Right cardiac atrium (tissue), 5 donors: ENCODE results near the gene GOLGA8Q. TPM values are rescaled to one million over a fixed set of nuclear protein-coding genes. Genes with fewer than 3 reads are reported as not detected.
"Not testable (repeated sequence)": the region's sequence is repeated elsewhere in the genome, so short reads cannot be mapped to it uniquely, and the experiment has no call there.

ENCODE experiments used
- ATAC-seq, 2 donors: fragments of 200-7000 bp; cut with Tn5 transposase; one replicate each; pipeline versions ENCODE4 v1.8.0 to v1.9.1; 2020; ENCODE audit warnings: moderate library complexity in 2 of 2, mild to moderate bottlenecking in 1 of 2
- DNase-seq, 3 donors: peaks; one replicate each; pipeline ENCODE4 v3.0.0-alpha.2; 2020
- H3K27ac ChIP-seq: one replicate; pipeline ENCODE4 v1.5.1; 2013; ENCODE audit warnings: mild to moderate bottlenecking, low read length, control low read depth, moderate library complexity
- H3K27me3 ChIP-seq: one replicate; pipeline ENCODE4 v1.6.1; 2013; ENCODE audit not compliant: control insufficient read depth, insufficient read depth
- H3K4me1 ChIP-seq: one replicate; pipeline ENCODE4 v1.6.1; 2013; ENCODE audit warnings: low read length; ENCODE audit not compliant: control insufficient read depth, insufficient read depth
- H3K4me3 ChIP-seq: one replicate; pipeline ENCODE4 v1.5.1; 2013; ENCODE audit warnings: low read length, control low read depth
- H3K9me3 ChIP-seq: one replicate; pipeline ENCODE4 v1.6.1; 2013; ENCODE audit warnings: low read length; ENCODE audit not compliant: control insufficient read depth
- WGBS: extraction: QIAGEN DNeasy Blood & Tissue Kit; methylation state at CpG from one replicate; pipeline ENCODE4 v1.1.7; 2013; 5-methylcytosine and 5-hydroxymethylcytosine counted together
- intact Hi-C, 4 donors: fragments of 100-400 bp; cut with DNase I; formaldehyde crosslinking; loops; one replicate each; pipeline versions ENCODE4 v1.11.0 to v1.14.0; 2022 to 2023
- polyA plus RNA-seq: library from polyadenylated mRNA; stranded (reverse); fragments of 200-250 nt; gene quantifications from one replicate; pipeline ENCODE4 v1.2.3, GENCODE V29; 2013
- total RNA-seq, 4 donors: library from RNA; stranded (reverse); fragmentation: NEBNext Ultra II Directional; extraction: Animal tissue kit (Norgen Biotek cat#: 25700); gene quantifications; one replicate each; pipeline ENCODE4 v1.2.1, GENCODE V29; 2021
- donor health status: healthy with polysubstance abuse.
- donor health status: DM: no; HTN: yes; CAD: no.
- donor health status: DM: no; HTN: no; CAD: no.
- donor health status: DM: no; HTN: yes; CAD: no; lungs with severe emphysema.
- donor health status: DM: yes; HTN: yes; CAD: no.

The GOLGA8Q gene
- total and polyA plus RNA-seq, 5 donors = 0.71 to 6.8 (median 1.2) TPM; not detected in 1

DNA sequence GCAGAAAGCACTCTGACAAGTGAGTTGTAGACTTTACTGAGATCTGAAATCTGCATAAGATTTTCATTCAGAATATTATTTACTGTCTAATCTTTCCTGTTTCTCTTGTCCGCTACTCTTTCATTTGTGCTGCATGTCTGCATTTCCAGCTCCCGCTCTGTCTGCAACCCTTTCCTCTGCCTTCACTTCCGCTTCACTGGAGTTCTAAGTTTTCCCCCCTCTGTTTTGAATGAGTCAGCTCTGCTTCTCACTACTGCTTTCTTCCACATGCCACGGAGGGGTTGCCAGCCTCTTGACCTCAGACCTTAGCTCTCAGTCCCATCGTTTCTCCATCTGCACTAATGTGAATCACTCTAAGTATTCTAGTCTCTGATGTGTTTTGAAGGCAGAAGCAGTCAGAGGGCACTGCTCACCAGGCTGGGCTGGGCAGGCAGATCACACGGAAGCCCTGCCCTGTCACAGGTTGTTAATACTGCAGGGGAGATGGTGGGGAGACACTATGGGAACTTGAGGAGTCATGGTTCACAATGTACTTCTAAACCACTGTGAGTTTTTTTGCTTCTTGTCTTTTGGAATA lies 27.6 kb downstream of the GOLGA8Q start:
- H3K9me3 ChIP-seq, H3K4me3 ChIP-seq, intact Hi-C loops, H3K27me3 ChIP-seq, ATAC-seq, DNase-seq, H3K27ac ChIP-seq, H3K4me1 ChIP-seq: not testable (repeated sequence)
- WGBS = no CpG with 5 or more reads among the region's 6 CpGs

DNA sequence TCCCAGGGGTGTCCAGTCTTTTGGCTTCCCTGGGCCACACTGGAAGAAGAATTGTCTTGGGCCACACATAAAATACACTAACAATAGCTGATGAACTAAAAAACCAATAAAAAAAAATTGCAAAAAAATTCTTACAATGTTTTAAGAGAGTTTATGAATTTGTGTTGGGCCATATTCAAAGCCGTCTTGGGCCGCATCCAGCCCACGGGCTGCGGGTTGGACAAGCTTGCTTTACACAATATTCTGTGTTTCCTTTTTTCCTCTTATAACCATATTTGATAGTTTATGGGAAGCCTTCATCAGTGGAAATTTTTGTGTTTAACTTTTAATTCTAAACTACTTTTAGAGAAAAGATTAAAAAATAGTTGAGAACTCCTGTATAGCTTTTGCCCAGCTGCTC lies 28.9 kb downstream of the GOLGA8Q start:
- H3K27me3 ChIP-seq, H3K27ac ChIP-seq, H3K9me3 ChIP-seq, intact Hi-C loops, H3K4me1 ChIP-seq, DNase-seq, H3K4me3 ChIP-seq, ATAC-seq: not testable (repeated sequence)
- no CpG with 5 or more reads among the region's 4 CpGs for WGBS

DNA sequence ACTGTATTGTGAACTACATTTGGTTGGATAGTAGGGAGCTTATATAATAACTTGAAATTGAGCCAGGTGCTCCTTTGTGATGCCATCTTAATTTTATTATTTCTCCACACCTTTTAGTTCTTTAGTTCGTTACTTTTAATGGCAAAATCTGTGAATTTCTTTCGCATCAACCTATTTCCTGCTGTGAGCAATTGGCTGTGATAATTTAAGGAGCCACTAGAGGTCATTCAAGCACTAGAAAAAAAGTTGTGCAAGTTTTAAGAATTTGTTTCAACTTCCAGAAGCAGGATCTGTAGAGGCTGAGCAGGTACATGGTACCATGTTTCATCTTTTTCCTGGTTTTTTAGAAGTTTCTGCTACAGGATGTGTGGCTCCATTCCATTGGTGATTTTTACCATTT lies 47.1 kb downstream of the GOLGA8Q start:
- H3K9me3 ChIP-seq, H3K4me3 ChIP-seq, H3K27me3 ChIP-seq, H3K27ac ChIP-seq, intact Hi-C loops, H3K4me1 ChIP-seq, DNase-seq, ATAC-seq: not testable (repeated sequence)
- 15% methylated on average over 2 of the region's 2 CpGs for WGBS

DNA sequence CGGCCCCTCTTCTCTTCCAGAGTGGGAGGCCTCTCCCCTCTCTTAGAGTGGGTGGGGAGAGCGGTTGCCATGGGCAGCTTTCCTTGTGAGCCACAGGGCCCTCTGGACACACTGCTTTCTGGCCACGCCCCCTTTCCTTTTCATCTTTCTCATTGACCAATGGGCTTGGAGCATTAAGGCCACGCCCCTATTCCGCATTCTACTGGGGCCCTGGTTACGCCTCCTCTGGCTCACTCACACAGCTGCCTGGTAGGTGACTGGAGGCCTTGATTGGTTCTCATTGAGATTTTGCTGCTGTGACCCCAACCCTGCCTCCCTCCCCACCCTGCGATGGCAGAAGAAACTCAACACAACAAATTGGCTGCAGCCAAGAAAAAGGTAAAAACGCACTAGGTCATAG lies 51.9 kb downstream of the GOLGA8Q start, which contains the start of gene GOLGA8H:
GOLGA8H (plus strand) TSS at position 233 of the 400 bp plus-strand sequence; CDS start at position 331, 98 bp downstream.
- H3K4me1 ChIP-seq, H3K9me3 ChIP-seq, intact Hi-C loops, DNase-seq, H3K27me3 ChIP-seq, H3K4me3 ChIP-seq, ATAC-seq, H3K27ac ChIP-seq: not testable (repeated sequence)
- WGBS = 88% methylated on average over 4 of the region's 8 CpGs

Other genes with a start within 250 kb of the GOLGA8Q start
- gene CHRFAM7A, start 158.5 kb upstream of the GOLGA8Q start, total RNA-seq = 1 to 10 TPM; 1.2 to 4.9 (median 1.9) TPM
- gene CHRFAM7A, start 158.5 kb upstream of the GOLGA8Q start, polyA plus RNA-seq = 1.3 TPM
- gene GOLGA8R, start 137.8 kb upstream of the GOLGA8Q start, total RNA-seq = 1 to 10 TPM; 2.8 to 6.0 (median 3.5) TPM
- 2.3 TPM for gene GOLGA8R, start 137.8 kb upstream of the GOLGA8Q start, polyA plus RNA-seq
- gene GOLGA8H, start 52.0 kb downstream of the GOLGA8Q start, total RNA-seq = under 1 TPM in 2 of 4 donors, not detected in 2; 0.28 to 0.79 TPM
- 0.81 TPM for gene GOLGA8H, start 52.0 kb downstream of the GOLGA8Q start, polyA plus RNA-seq